Measurements from ENCODE around the gene GRIFIN.
A peak's percentile ranks its signal among the peaks of the same experiment; 100 is the strongest.

The GRIFIN gene

DNA sequence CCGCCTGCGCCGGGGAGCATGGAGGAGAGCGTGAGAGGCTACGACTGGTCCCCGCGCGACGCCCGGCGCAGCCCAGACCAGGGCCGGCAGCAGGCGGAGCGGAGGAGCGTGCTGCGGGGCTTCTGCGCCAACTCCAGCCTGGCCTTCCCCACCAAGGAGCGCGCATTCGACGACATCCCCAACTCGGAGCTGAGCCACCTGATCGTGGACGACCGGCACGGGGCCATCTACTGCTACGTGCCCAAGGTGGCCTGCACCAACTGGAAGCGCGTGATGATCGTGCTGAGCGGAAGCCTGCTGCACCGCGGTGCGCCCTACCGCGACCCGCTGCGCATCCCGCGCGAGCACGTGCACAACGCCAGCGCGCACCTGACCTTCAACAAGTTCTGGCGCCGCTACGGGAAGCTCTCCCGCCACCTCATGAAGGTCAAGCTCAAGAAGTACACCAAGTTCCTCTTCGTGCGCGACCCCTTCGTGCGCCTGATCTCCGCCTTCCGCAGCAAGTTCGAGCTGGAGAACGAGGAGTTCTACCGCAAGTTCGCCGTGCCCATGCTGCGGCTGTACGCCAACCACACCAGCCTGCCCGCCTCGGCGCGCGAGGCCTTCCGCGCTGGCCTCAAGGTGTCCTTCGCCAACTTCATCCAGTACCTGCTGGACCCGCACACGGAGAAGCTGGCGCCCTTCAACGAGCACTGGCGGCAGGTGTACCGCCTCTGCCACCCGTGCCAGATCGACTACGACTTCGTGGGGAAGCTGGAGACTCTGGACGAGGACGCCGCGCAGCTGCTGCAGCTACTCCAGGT is 43.1 kb downstream of the GRIFIN start:
- no peak for DNase-seq
- TF ChIP-seq, protein P1, sequence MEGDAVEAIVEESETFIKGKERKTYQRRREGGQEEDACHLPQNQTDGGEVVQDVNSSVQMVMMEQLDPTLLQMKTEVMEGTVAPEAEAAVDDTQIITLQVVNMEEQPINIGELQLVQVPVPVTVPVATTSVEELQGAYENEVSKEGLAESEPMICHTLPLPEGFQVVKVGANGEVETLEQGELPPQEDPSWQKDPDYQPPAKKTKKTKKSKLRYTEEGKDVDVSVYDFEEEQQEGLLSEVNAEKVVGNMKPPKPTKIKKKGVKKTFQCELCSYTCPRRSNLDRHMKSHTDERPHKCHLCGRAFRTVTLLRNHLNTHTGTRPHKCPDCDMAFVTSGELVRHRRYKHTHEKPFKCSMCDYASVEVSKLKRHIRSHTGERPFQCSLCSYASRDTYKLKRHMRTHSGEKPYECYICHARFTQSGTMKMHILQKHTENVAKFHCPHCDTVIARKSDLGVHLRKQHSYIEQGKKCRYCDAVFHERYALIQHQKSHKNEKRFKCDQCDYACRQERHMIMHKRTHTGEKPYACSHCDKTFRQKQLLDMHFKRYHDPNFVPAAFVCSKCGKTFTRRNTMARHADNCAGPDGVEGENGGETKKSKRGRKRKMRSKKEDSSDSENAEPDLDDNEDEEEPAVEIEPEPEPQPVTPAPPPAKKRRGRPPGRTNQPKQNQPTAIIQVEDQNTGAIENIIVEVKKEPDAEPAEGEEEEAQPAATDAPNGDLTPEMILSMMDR (IDR thresholded peaks at IDR 0.05; ENCODE audit: low read depth, low read length): no peak
- H3K4me3 ChIP-seq (ENCODE audit: low read depth, low read length): no peak overlapping the region
- H3K9me3 ChIP-seq (ENCODE audit: severe bottlenecking): peaks cover 2% of the 10 kb centered on the region
- H3K27ac ChIP-seq: no peak overlapping the region
- H3K27me3 ChIP-seq (ENCODE audit: insufficient read depth, low read depth, severe bottlenecking): no peaks in the 10 kb centered on the region
- peaks cover 27% of the 10 kb centered on the region for H3K36me3 ChIP-seq

DNA sequence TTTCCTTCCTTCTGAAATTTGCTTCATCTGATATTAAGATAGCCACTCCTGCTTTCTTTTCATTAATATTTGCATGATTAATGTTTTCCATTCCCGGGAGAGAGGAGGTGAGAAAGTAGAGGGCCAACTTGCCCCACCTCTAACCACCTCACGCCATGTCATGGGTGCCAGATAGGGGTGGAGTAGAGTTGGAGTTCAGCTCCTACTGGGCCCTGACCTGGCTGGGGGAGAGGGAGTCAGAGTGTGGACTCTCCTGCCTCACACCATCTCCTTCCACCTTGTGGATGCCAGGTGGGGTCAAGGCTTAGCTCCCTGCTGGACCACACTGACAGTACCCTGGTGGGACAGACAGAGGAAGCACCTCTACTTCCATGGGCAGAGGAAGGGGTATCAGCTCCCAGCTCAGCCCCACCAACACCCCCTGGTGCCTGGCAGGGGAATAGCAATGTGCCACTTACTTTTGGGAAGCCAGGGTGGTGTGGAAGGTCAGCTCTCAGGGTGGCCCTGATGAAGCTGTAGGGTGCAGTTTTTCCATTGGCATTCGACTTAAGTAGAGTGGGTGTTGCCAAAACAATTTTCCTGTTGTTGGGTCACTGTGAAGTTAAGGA is 44.8 kb downstream of the GRIFIN start:
- no peaks in the 10 kb centered on the region for H3K27me3 ChIP-seq (ENCODE audit: insufficient read depth, low read depth, severe bottlenecking)
- no peak overlapping the region for H3K27ac ChIP-seq
- DNase-seq: peak; percentile 47
- H3K4me3 ChIP-seq (ENCODE audit: low read depth, low read length): no peak overlapping the region
- TF ChIP-seq, protein P1 (IDR thresholded peaks at IDR 0.05; ENCODE audit: low read depth, low read length): peak; percentile 92
- H3K36me3 ChIP-seq: peaks cover 27% of the 10 kb centered on the region
- H3K9me3 ChIP-seq (ENCODE audit: severe bottlenecking): peaks cover 2% of the 10 kb centered on the region

DNA sequence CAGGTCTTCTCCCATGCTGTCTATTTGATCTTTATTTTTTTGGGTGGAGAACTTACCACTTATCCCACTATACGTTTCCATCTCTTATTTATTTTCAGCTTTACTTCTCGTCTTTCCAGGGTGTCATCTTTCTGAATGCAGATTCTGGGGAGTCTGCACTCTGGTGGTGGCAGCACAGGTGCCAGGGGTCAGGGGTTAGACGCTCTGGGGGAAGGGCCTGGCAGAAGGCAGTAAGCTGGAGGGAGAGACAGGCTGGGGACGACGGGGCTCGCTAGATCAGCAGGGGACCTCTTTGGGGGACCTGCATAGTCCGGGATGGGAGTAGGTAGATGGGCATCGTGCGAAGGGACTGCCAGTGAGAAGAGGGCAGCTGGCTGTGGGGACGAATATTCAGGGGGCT is 50.4 kb downstream of the GRIFIN start:
- H3K27me3 ChIP-seq (ENCODE audit: insufficient read depth, low read depth, severe bottlenecking): no peaks in the 10 kb centered on the region
- no peak overlapping the region for H3K4me3 ChIP-seq (ENCODE audit: low read depth, low read length)
- TF ChIP-seq, protein P1 (IDR thresholded peaks at IDR 0.05; ENCODE audit: low read depth, low read length): no peak
- peaks cover under 1% of the 10 kb centered on the region for H3K9me3 ChIP-seq (ENCODE audit: severe bottlenecking)
- no peak for DNase-seq
- H3K27ac ChIP-seq: no peak overlapping the region
- H3K36me3 ChIP-seq: no peaks in the 10 kb centered on the region; the same call in 1 of the 2 replicates
